GM19395 (cell line): ENCODE results near the gene KIAA0319L.
A peak's percentile ranks its signal among the peaks of the same experiment; 100 is the strongest.
"Not testable (repeated sequence)": the region's sequence is repeated elsewhere in the genome, so short reads cannot be mapped to it uniquely, and the experiment has no call there.

Experiments used
- ATAC-seq: cut with Tn5 transposase; IDR thresholded peaks from one replicate; pipeline ENCODE4 v1.9.1; 2021; ENCODE audit warnings: mild to moderate bottlenecking, moderate library complexity; ENCODE audit not compliant: unreplicated experiment

The KIAA0319L gene

DNA sequence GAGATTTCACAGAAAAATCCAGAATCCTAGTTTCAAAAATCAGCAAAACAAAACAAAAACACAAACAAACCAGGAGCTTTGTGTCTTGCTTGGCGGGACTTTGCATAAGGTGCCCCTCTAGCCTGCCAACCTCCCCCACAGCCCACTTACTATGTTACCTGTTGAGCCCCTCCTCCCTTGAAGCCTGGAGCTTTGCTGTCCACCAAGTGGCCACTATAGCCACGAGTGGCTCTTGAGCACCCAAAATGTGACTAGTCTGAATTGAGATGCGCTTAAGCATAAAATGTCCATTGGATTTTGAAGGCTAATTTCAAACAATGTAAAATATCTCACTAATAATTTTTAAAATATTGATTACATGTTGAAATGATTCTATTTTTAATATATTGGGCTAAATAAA is 28.1 kb upstream of the KIAA0319L start:
- ATAC-seq, result no peak

GRCh38 chr1:35581621-35582020 is 24.4 kb upstream of the KIAA0319L start:
- not testable (repeated sequence) for ATAC-seq

DNA sequence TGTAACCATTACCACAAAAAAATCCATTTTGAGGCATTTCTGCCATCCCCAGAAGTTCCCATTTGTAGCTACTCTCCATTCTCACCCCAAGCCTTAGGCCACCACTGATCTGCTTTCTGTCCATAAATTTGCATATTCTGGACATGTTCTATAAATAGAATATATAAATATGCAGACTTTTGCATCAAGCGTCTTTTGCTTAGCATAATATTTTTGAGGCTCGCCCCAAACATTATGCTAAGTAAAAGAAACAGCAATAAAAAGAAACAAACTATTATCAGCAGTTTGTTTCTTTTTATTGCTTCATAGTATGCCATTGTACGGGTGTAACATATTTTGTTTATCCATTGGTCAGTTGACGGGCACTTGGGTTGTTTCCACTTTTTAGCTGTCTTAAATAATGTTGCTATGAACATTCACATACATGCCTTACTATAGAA is 23.8 kb upstream of the KIAA0319L start:
- ATAC-seq, result no peak

GRCh38 chr1:35577071-35577998 is 20.1 kb upstream of the KIAA0319L start:
- peak; percentile 56 for ATAC-seq

- not testable (repeated sequence) for ATAC-seq
Observed at GRCh38 chr1:35576766-35577070, 19.5 kb upstream of the KIAA0319L start.

GRCh38 chr1:35576061-35576765 is 19.0 kb upstream of the KIAA0319L start:
- ATAC-seq, result no peak

DNA sequence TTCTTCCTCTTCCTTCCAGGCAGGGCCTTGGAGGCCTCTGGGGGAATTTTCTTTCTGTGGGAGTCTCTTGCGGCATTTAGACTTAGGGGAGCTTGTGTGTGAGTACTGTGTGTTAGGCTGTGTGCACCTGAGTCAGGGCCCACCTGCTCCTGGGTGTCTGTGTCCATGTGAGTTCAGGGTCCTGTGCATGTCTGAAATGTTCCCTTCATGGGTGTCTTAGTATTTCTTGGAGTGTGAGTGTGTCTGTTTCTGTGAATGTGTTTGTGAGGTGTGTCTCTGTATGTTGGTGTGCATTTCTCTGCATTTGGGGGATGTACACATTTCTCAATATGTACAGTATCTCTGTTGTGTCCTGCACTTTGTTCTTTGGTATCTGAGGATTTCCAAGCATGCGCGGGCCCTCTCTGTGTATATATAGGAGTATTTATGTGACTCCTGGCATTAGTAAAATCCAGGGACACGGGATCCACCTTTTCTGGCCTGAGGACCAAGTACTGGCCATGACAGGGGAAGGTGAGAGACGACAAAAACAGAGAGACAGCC is 18.3 kb upstream of the KIAA0319L start:
- no peak for ATAC-seq

- no peak for ATAC-seq
Observed at GRCh38 chr1:35574655-35575415, 17.6 kb upstream of the KIAA0319L start.

GRCh38 chr1:35574125-35574654 is 17.0 kb upstream of the KIAA0319L start:
- no peak for ATAC-seq

DNA sequence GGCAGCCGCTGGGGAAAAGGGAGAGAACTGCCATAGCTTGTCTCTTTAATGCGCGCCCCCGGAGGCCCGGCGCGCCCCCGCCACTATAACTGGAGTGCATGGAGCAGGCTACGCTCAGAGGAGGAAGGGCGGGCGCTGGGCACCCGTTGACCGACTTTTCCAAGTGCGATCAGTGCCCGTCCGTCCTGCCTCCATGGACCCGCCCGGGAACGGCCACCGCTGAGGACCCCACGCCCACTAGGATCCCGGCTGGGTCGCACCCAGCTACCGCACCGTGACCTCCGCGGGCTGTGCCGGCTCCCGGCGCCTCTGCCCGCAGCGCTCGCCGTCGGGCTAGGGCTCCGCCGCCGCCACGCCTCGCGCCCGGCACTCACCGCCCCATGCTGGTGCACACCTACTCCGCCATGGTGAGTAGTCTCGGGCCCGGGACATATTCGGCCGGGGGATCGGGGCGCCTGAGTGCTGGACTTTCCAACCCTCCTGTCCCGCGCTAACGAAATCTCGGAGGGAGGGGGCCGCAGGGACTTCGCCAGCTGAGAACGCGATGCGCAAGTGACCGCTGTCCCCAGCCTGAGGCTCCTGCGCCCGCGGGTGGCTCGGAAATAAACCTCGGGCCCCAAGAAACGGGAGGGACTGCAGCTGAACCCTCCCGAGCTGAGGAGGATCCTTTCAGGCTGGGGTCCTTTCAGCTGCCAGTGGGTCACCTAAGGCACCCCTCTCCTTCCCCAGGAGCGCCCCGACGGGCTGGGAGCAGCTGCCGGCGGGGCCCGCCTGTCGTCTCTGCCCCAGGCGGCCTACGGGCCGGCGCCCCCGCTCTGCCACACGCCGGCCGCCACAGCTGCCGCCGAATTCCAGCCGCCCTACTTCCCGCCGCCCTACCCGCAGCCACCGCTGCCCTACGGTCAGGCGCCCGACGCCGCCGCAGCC is 16.3 kb upstream of the KIAA0319L start, which contains the start of gene TFAP2E:
TSS of gene TFAP2E (plus strand) at position 117 of the 927 bp plus-strand sequence. CDS start at position 381, 264 bp downstream.
- ATAC-seq, result no peak

DNA sequence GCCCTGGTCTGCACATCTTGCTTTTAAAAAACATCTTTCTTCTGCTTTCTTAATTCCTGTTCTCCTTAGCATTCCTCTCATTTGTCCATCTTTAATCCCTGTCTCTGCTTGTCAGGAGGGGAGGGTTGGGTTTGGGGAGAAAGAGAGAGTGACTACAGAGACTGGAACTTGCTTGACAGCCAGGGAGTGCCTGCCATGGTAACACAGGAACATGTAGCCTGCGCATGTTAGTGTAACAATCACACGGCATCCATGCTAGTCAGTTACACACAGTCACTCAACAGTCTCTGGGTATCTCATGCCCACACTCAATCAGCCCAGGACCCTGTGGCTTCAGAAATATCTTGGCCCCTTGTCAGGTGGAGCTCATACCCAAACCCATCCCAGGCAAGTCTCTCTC is 15.1 kb upstream of the KIAA0319L start:
- no peak for ATAC-seq

DNA sequence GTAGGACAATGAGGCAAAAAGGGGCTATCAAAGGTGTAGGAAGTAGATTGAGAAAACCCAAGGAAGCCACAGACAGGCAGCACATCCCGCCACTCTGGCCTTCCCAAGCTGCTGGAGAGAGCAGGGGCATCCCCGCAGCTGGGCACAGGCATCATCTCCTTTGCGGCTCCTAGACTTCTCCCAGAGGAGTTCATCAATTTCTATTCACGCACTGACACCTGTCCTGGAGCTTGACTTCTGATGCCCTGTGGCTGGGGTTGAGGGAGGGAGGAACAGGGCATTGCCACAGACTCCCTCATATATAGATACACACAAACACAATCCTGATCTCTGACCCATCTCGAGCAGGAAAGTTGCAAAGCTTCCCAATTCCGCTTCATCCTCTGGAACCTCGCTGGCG is 14.1 kb upstream of the KIAA0319L start:
- no peak for ATAC-seq

- ATAC-seq, result no peak
Observed at GRCh38 chr1:35570589-35571137, 13.5 kb upstream of the KIAA0319L start.

DNA sequence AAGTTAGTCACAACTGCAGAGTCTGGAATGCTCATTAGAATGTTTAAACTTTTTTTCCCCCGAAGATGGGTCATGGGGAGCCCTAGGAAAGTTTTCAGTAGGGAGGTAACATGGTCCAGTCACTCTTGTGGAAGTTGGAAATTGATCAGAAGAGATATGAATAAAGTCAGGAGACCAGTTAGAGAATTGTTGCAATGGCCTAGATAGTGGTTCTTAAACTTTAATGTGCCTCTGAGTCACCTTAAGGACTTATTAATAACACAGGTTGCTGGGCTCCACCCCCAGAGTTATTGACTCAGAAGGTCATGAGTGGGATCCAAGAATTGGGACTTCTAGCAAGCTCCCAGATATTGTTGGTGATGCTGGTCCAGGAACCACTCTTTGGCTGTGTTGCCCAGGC is 12.7 kb upstream of the KIAA0319L start:
- ATAC-seq, result no peak

GRCh38 chr1:35568975-35569395 is 11.8 kb upstream of the KIAA0319L start:
- no peak for ATAC-seq

GRCh38 chr1:35567947-35568558 is 10.8 kb upstream of the KIAA0319L start:
- no peak for ATAC-seq

GRCh38 chr1:35565742-35566133 is 8.5 kb upstream of the KIAA0319L start:
- ATAC-seq, result no peak

DNA sequence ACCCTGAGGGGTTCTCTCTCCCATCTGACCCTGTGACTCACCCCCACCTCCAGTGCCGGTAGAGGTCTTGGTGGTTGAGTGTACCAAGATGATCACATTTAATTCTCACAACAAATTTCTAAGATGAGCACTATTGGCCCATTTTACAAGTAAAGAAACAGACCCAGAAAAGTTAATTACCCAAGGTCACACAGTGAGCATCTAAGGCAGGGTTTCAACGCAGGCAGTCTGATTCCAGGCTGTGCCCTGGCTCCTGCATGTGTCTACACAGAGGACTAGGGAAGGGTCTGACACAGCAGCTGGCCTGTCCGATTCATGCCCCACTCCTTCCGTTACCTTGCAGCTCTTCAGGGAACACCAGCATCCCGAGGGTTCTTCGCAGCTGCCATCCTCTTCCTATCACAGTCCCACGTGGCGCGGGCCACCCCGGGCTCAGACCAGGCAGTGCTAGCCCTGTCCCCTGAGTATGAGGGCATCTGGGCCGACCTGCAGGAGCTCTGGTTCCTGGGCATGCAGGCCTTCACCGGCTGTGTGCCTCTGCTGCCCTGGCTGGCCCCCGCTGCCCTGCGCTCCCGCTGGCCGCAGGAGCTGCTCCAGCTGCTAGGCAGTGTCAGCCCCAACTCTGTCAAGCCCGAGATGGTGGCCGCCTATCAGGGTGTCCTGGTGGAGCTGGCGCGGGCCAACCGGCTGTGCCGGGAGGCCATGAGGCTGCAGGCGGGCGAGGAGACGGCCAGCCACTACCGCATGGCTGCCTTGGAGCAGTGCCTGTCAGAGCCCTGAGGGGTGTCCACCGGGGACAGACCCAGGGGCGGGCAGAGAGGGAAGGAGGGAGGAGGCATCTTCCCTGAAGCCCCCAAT is 7.9 kb upstream of the KIAA0319L start:
- ATAC-seq, result no peak
